Muscle of leg (tissue), 11 donors: ENCODE data around the gene SLC7A8. TPM values are rescaled to one million over a fixed set of nuclear protein-coding genes. Genes with fewer than 3 reads are reported as not detected.

Experiments used
- DNase-seq: peaks from one replicate; pipeline ENCODE4 v3.0.0; 2013
- H3K27ac ChIP-seq: one replicate; pipeline ENCODE4 v1.5.1; 2013; ENCODE audit warnings: mild to moderate bottlenecking, low read length, control low read depth
- H3K27me3 ChIP-seq: one replicate; pipeline ENCODE4 v1.6.1; 2013; ENCODE audit warnings: low read length; ENCODE audit not compliant: control insufficient read depth, insufficient read depth
- H3K36me3 ChIP-seq: one replicate; pipeline ENCODE4 v1.6.1; 2013; ENCODE audit warnings: low read length; ENCODE audit not compliant: control insufficient read depth, insufficient read depth
- H3K4me1 ChIP-seq: one replicate; pipeline ENCODE4 v1.6.1; 2013; ENCODE audit warnings: low read length; ENCODE audit not compliant: control insufficient read depth, insufficient read depth
- H3K4me3 ChIP-seq: one replicate; pipeline ENCODE4 v1.5.1; 2013; ENCODE audit warnings: low read length, control low read depth
- H3K9me3 ChIP-seq: replicated peaks from 2 replicates; pipeline ENCODE4 v1.6.1; 2013; ENCODE audit warnings: low read depth, low read length; ENCODE audit not compliant: control insufficient read depth
- WGBS: methylation state at CpG from one replicate; pipeline ENCODE4 v1.1.5; 2013; ENCODE audit warnings: missing lambda C conversion rate; ENCODE audit not compliant: insufficient coverage; 5-methylcytosine and 5-hydroxymethylcytosine counted together
- polyA plus RNA-seq, 8 donors: library from polyadenylated mRNA; unstranded; fragments of 120-200 nt; gene quantifications; one replicate each; pipeline versions ENCODE4 v1.2.1 to v1.2.3, GENCODE V29; 2013; ENCODE audit warnings: inconsistent platforms in 1 of 8, low replicate concordance in 1 of 8; ENCODE audit not compliant: insufficient read length in 8 of 8, insufficient read depth in 1 of 8
- total RNA-seq: library from RNA; stranded (reverse); fragments of 120-200 nt; gene quantifications from one replicate; pipeline ENCODE4 v1.2.4, GENCODE V29; 2013

The SLC7A8 gene
- total and polyA plus RNA-seq, 9 donors, result 2.6 to 10.6 (median 4.6) TPM

- Histone ChIP-seq H3K27me3 (no peaks in the 10 kb centered on the region), H3K36me3 (peaks cover 48% of the 10 kb centered on the region), H3K9me3 (no peaks in the 10 kb centered on the region), H3K4me1 (no peaks in the 10 kb centered on the region), H3K27ac (no peak overlapping the region), H3K4me3 (no peak overlapping the region)
- 80% methylated on average over 3 of the region's 3 CpGs for WGBS
- no peak for DNase-seq
These were observed 98.0 kb downstream of the SLC7A8 start for GRCh38 chr14:23085458-23085857.

GRCh38 chr14:23080474-23080873 is 103.0 kb downstream of the SLC7A8 start:
- Histone ChIP-seq H3K27me3 (no peaks in the 10 kb centered on the region), H3K36me3 (peaks cover 62% of the 10 kb centered on the region), H3K4me3 (no peak overlapping the region), H3K4me1 (no peaks in the 10 kb centered on the region), H3K9me3 (no peaks in the 10 kb centered on the region), H3K27ac (no peak overlapping the region)
- DNase-seq, result no peak
- no CpG with 5 or more reads among the region's 1 CpG for WGBS

GRCh38 chr14:23079716-23080115 is 103.7 kb downstream of the SLC7A8 start:
- H3K27me3 ChIP-seq, result no peaks in the 10 kb centered on the region
- H3K27ac ChIP-seq, result no peak overlapping the region
- no peaks in the 10 kb centered on the region for H3K4me1 ChIP-seq
- H3K9me3 ChIP-seq, result no peaks in the 10 kb centered on the region
- DNase-seq, result no peak
- 83% methylated on average over 2 of the region's 2 CpGs for WGBS
- H3K36me3 ChIP-seq, result peaks cover 62% of the 10 kb centered on the region
- H3K4me3 ChIP-seq, result no peak overlapping the region

- Histone ChIP-seq H3K27me3 (no peaks in the 10 kb centered on the region), H3K9me3 (no peaks in the 10 kb centered on the region), H3K4me1 (no peaks in the 10 kb centered on the region), H3K27ac (no peak overlapping the region), H3K36me3 (peaks cover 66% of the 10 kb centered on the region), H3K4me3 (no peak overlapping the region)
- DNase-seq, result peak; percentile 46
- WGBS, result 17% methylated on average over 1 of the region's 2 CpGs
These were observed 104.8 kb downstream of the SLC7A8 start for GRCh38 chr14:23078692-23079116.

GRCh38 chr14:23077962-23078361 is 105.5 kb downstream of the SLC7A8 start:
- H3K9me3 ChIP-seq, result no peaks in the 10 kb centered on the region
- H3K27me3 ChIP-seq, result no peaks in the 10 kb centered on the region
- H3K4me3 ChIP-seq, result no peak overlapping the region
- no peaks in the 10 kb centered on the region for H3K4me1 ChIP-seq
- peaks cover 66% of the 10 kb centered on the region for H3K36me3 ChIP-seq
- 100% methylated on average over 1 of the region's 5 CpGs for WGBS
- H3K27ac ChIP-seq, result no peak overlapping the region
- DNase-seq, result no peak

GRCh38 chr14:23076785-23077408 is 106.6 kb downstream of the SLC7A8 start:
- peak; percentile 44 for DNase-seq
- H3K36me3 ChIP-seq, result peaks cover 69% of the 10 kb centered on the region
- H3K27me3 ChIP-seq, result no peaks in the 10 kb centered on the region
- H3K4me3 ChIP-seq, result no peak overlapping the region
- no peaks in the 10 kb centered on the region for H3K9me3 ChIP-seq
- no peak overlapping the region for H3K27ac ChIP-seq
- no CpG with 5 or more reads among the region's 5 CpGs for WGBS
- peaks cover 6% of the 10 kb centered on the region for H3K4me1 ChIP-seq

Other genes with a start within 250 kb of the SLC7A8 start
- gene HAUS4, start 226.6 kb downstream of the SLC7A8 start, total RNA-seq, result 39.3 TPM
- 10 to 100 TPM; 31.2 to 42.9 (median 38.0) TPM for gene HAUS4, start 226.6 kb downstream of the SLC7A8 start, polyA plus RNA-seq
- 30.5 TPM for gene AJUBA, start 201.1 kb downstream of the SLC7A8 start, total RNA-seq
- gene AJUBA, start 201.1 kb downstream of the SLC7A8 start, polyA plus RNA-seq, result 10 to 100 TPM; 33.5 to 48.6 (median 41.2) TPM
- gene C14orf93, start 173.5 kb downstream of the SLC7A8 start, total RNA-seq, result 10.0 TPM
- 10 to 100 TPM in 5 of 8 donors, 1 to 10 TPM in 3; 8.8 to 15.9 (median 11.2) TPM for gene C14orf93, start 173.5 kb downstream of the SLC7A8 start, polyA plus RNA-seq
- gene PSMB5, start 148.8 kb downstream of the SLC7A8 start, total RNA-seq, result 154 TPM
- 100 to 1,000 TPM; 221 to 278 (median 253) TPM for gene PSMB5, start 148.8 kb downstream of the SLC7A8 start, polyA plus RNA-seq
- not detected for gene PSMB11, start 141.4 kb downstream of the SLC7A8 start, total RNA-seq
- not detected for gene PSMB11, start 141.4 kb downstream of the SLC7A8 start, polyA plus RNA-seq
- 2.1 TPM for gene CDH24, start 126.1 kb downstream of the SLC7A8 start, total RNA-seq
- gene CDH24, start 126.1 kb downstream of the SLC7A8 start, polyA plus RNA-seq, result 1 to 10 TPM; 3.0 to 6.8 (median 5.0) TPM
- 72.5 TPM for gene ACIN1, start 88.5 kb downstream of the SLC7A8 start, total RNA-seq
- gene ACIN1, start 88.5 kb downstream of the SLC7A8 start, polyA plus RNA-seq, result 100 to 1,000 TPM; 121 to 157 (median 135) TPM
- 46.0 TPM for gene C14orf119, start 88.2 kb downstream of the SLC7A8 start, total RNA-seq
- gene C14orf119, start 88.2 kb downstream of the SLC7A8 start, polyA plus RNA-seq, result 10 to 100 TPM; 47.4 to 68.2 (median 54.6) TPM
- gene CIROP, start 78.7 kb downstream of the SLC7A8 start, total RNA-seq, result not detected
- gene CIROP, start 78.7 kb downstream of the SLC7A8 start, polyA plus RNA-seq, result not detected
- gene CEBPE, start 64.4 kb downstream of the SLC7A8 start, total RNA-seq, result 0.13 TPM
- gene CEBPE, start 64.4 kb downstream of the SLC7A8 start, polyA plus RNA-seq, result under 1 TPM; 0.12 to 0.33 (median 0.16) TPM
- not detected for gene RNF212B, start 54.3 kb upstream of the SLC7A8 start, total RNA-seq
- gene RNF212B, start 54.3 kb upstream of the SLC7A8 start, polyA plus RNA-seq, result under 1 TPM in 1 of 8 donors, not detected in 7; 0.52 TPM
- gene HOMEZ, start 102.5 kb upstream of the SLC7A8 start, total RNA-seq, result 8.6 TPM
- gene HOMEZ, start 102.5 kb upstream of the SLC7A8 start, polyA plus RNA-seq, result 10 to 100 TPM in 5 of 8 donors, 1 to 10 TPM in 3; 8.9 to 12.6 (median 11.1) TPM
- gene PPP1R3E, start 119.2 kb upstream of the SLC7A8 start, total RNA-seq, result 7.5 TPM
- gene PPP1R3E, start 119.2 kb upstream of the SLC7A8 start, polyA plus RNA-seq, result 10 to 100 TPM in 5 of 8 donors, 1 to 10 TPM in 3; 8.0 to 19.2 (median 12.3) TPM
- gene BCL2L2, start 123.2 kb upstream of the SLC7A8 start, total RNA-seq, result 15.1 TPM
- gene BCL2L2, start 123.2 kb upstream of the SLC7A8 start, polyA plus RNA-seq, result 10 to 100 TPM; 26.1 to 39.3 (median 31.6) TPM
- gene PABPN1, start 137.8 kb upstream of the SLC7A8 start, total RNA-seq, result 58.2 TPM
- gene PABPN1, start 137.8 kb upstream of the SLC7A8 start, polyA plus RNA-seq, result 100 to 1,000 TPM; 103 to 134 (median 123) TPM
- 15.5 TPM for gene SLC22A17, start 169.2 kb upstream of the SLC7A8 start, total RNA-seq
- 10 to 100 TPM; 18.2 to 26.8 (median 20.3) TPM for gene SLC22A17, start 169.2 kb upstream of the SLC7A8 start, polyA plus RNA-seq
- gene EFS, start 181.5 kb upstream of the SLC7A8 start, total RNA-seq, result 20.8 TPM
- gene EFS, start 181.5 kb upstream of the SLC7A8 start, polyA plus RNA-seq, result 10 to 100 TPM; 35.1 to 51.4 (median 45.4) TPM
- not detected for gene IL25, start 189.1 kb upstream of the SLC7A8 start, total RNA-seq
- gene IL25, start 189.1 kb upstream of the SLC7A8 start, polyA plus RNA-seq, result not detected
- 1.1 TPM for gene CMTM5, start 193.4 kb upstream of the SLC7A8 start, total RNA-seq
- 1 to 10 TPM in 6 of 8 donors, under 1 TPM in 2; 0.88 to 4.5 (median 2.5) TPM for gene CMTM5, start 193.4 kb upstream of the SLC7A8 start, polyA plus RNA-seq
- 0.66 TPM for gene MYH6, start 224.6 kb upstream of the SLC7A8 start, total RNA-seq
- gene MYH6, start 224.6 kb upstream of the SLC7A8 start, polyA plus RNA-seq, result 1 to 10 TPM; 3.4 to 7.2 (median 4.4) TPM